Small intestine (tissue), 4 donors: ENCODE measurements around the gene KIF1C. TPM values are rescaled to one million over a fixed set of nuclear protein-coding genes. Genes with fewer than 3 reads are reported as not detected.

Source experiments
- polyA plus RNA-seq, 4 donors: library from polyadenylated mRNA; stranded (reverse) in 3 of 4; unstranded in 1 of 4; fragments of 200-250 nt in 3 of 4; fragments of 120-200 nt in 1 of 4; gene quantifications; one replicate each; pipeline versions ENCODE4 v1.2.1 to v1.2.3, GENCODE V29; 2013
- donor health status: healthy with polysubstance abuse.
- donor health status: Bipolar disorder and iron deficiency.
- donor health status: healthy.

The KIF1C gene
- polyA plus RNA-seq, 4 donors, result 67.4 to 141 (median 82.5) TPM

Other genes with a start within 250 kb of the KIF1C start
- 100 to 1,000 TPM in 2 of 4 donors, 10 to 100 TPM in 2; 27.8 to 503 (median 282) TPM for gene TM4SF5, start 226.1 kb upstream of the KIF1C start, polyA plus RNA-seq
- 1 to 10 TPM; 1.3 to 6.9 (median 4.2) TPM for gene VMO1, start 211.6 kb upstream of the KIF1C start, polyA plus RNA-seq
- 10 to 100 TPM in 3 of 4 donors, 1 to 10 TPM in 1; 4.2 to 49.4 (median 33.8) TPM for gene GLTPD2, start 209.0 kb upstream of the KIF1C start, polyA plus RNA-seq
- gene PSMB6, start 201.8 kb upstream of the KIF1C start, polyA plus RNA-seq, result 100 to 1,000 TPM in 3 of 4 donors, 10 to 100 TPM in 1; 87.8 to 219 (median 174) TPM
- gene PLD2, start 190.8 kb upstream of the KIF1C start, polyA plus RNA-seq, result 10 to 100 TPM in 2 of 4 donors, 1 to 10 TPM in 2; 9.2 to 18.8 (median 10.7) TPM
- 100 to 1,000 TPM in 1 of 4 donors, 10 to 100 TPM in 3; 49.2 to 110 (median 64.7) TPM for gene MINK1, start 164.6 kb upstream of the KIF1C start, polyA plus RNA-seq
- gene C17orf107, start 98.4 kb upstream of the KIF1C start, polyA plus RNA-seq, result 1 to 10 TPM in 2 of 4 donors, under 1 TPM in 2; 0.45 to 2.2 (median 1.2) TPM
- gene CHRNE, start 94.9 kb upstream of the KIF1C start, polyA plus RNA-seq, result under 1 TPM; 0.27 to 0.66 (median 0.41) TPM
- 1 to 10 TPM in 1 of 4 donors, under 1 TPM in 1, not detected in 2; 0.06 to 1.4 TPM for gene GP1BA, start 65.7 kb upstream of the KIF1C start, polyA plus RNA-seq
- 10 to 100 TPM; 46.1 to 79.2 (median 60.8) TPM for gene SLC25A11, start 57.9 kb upstream of the KIF1C start, polyA plus RNA-seq
- gene RNF167, start 57.7 kb upstream of the KIF1C start, polyA plus RNA-seq, result 100 to 1,000 TPM; 108 to 132 (median 123) TPM
- gene PFN1, start 49.4 kb upstream of the KIF1C start, polyA plus RNA-seq, result 1,000 to 10,000 TPM in 1 of 4 donors, 100 to 1,000 TPM in 3; 501 to 1,180 (median 908) TPM
- gene ENO3, start 46.8 kb upstream of the KIF1C start, polyA plus RNA-seq, result 10 to 100 TPM; 10.7 to 98.0 (median 27.5) TPM
- gene SPAG7, start 30.1 kb upstream of the KIF1C start, polyA plus RNA-seq, result 100 to 1,000 TPM in 1 of 4 donors, 10 to 100 TPM in 3; 76.7 to 101 (median 80.0) TPM
- gene CAMTA2, start 10.3 kb upstream of the KIF1C start, polyA plus RNA-seq, result 10 to 100 TPM; 34.1 to 93.7 (median 58.6) TPM
- gene INCA1, start 428 bp upstream of the KIF1C start, polyA plus RNA-seq, result 1 to 10 TPM; 2.1 to 4.9 (median 4.0) TPM
- 10 to 100 TPM in 3 of 4 donors, 1 to 10 TPM in 1; 1.9 to 44.5 (median 29.5) TPM for gene SLC52A1, start 37.5 kb downstream of the KIF1C start, polyA plus RNA-seq
- 1 to 10 TPM; 2.7 to 9.5 (median 3.7) TPM for gene ZFP3, start 80.5 kb downstream of the KIF1C start, polyA plus RNA-seq
- 10 to 100 TPM in 1 of 4 donors, 1 to 10 TPM in 3; 6.3 to 11.2 (median 8.3) TPM for gene ZNF232, start 113.9 kb downstream of the KIF1C start, polyA plus RNA-seq
- gene USP6, start 118.1 kb downstream of the KIF1C start, polyA plus RNA-seq, result under 1 TPM in 2 of 4 donors, not detected in 2; 0.03 to 0.44 TPM
- 10 to 100 TPM in 1 of 4 donors, 1 to 10 TPM in 1, under 1 TPM in 2; 0.22 to 14.0 (median 0.94) TPM for gene ZNF594, start 193.9 kb downstream of the KIF1C start, polyA plus RNA-seq
- 1 to 10 TPM in 3 of 4 donors, under 1 TPM in 1; 0.22 to 4.4 (median 3.0) TPM for gene SCIMP, start 236.9 kb downstream of the KIF1C start, polyA plus RNA-seq